NCI-H82 (cell line): ENCODE measurements around the gene CRACR2A.

Experiments
- DNase-seq: peaks from one replicate; lab custom pipeline; 2025; lab: John Stamatoyannopoulos, UW

Gene CRACR2A

DNA sequence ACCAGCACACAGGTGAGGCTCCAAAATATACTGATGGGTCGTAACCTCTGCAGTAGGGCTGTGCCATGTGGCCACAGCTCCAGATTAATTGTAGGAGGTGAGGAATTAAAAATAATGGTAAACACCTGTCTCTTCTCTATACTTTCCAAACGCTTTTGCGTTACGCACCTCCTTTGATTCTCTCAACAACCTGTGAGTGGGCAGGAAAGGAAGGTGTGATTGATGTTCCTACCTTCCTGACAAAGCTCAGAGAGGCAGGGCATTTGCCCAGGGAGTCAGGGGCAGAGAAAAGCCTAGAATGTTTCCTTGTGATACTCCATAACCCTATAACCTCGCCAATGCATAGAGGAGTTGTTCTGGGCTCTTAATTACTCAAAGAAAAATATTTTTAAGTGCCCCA is 137.0 kb downstream of the CRACR2A start:
- no peak for DNase-seq

- peak; percentile 83 for DNase-seq
Observed at GRCh38 chr12:3614806-3615466, 138.0 kb downstream of the CRACR2A start.

- DNase-seq, result no peak
Observed at GRCh38 chr12:3613641-3614395, 139.1 kb downstream of the CRACR2A start.

GRCh38 chr12:3611860-3612703 is 140.8 kb downstream of the CRACR2A start:
- DNase-seq, result no peak

- DNase-seq, result no peak
Observed at GRCh38 chr12:3607821-3608220, 145.1 kb downstream of the CRACR2A start.

GRCh38 chr12:3607039-3607720 is 145.7 kb downstream of the CRACR2A start:
- no peak for DNase-seq

DNA sequence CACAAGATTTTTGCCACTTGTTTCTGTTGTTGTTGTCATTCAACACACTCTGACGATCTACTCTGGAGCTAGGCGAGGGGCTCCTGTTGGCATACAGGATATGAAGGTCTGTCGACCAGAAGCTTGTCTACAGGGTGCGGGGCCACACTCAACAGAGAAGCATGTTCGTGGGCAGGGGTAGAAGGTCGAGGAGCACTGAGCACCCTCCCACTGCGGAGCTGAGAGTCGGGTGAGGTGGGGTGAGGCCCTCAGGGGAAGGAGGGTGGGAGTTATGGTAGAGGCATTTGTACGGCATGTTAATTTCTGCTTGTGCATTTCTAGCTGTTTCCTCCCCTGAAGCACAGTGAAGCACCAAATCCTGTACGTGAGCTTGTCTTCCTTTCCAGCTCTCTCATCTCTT is 146.8 kb downstream of the CRACR2A start:
- DNase-seq, result no peak

- peak; percentile 83 for DNase-seq
Observed at GRCh38 chr12:3605692-3606091, 147.2 kb downstream of the CRACR2A start.

DNA sequence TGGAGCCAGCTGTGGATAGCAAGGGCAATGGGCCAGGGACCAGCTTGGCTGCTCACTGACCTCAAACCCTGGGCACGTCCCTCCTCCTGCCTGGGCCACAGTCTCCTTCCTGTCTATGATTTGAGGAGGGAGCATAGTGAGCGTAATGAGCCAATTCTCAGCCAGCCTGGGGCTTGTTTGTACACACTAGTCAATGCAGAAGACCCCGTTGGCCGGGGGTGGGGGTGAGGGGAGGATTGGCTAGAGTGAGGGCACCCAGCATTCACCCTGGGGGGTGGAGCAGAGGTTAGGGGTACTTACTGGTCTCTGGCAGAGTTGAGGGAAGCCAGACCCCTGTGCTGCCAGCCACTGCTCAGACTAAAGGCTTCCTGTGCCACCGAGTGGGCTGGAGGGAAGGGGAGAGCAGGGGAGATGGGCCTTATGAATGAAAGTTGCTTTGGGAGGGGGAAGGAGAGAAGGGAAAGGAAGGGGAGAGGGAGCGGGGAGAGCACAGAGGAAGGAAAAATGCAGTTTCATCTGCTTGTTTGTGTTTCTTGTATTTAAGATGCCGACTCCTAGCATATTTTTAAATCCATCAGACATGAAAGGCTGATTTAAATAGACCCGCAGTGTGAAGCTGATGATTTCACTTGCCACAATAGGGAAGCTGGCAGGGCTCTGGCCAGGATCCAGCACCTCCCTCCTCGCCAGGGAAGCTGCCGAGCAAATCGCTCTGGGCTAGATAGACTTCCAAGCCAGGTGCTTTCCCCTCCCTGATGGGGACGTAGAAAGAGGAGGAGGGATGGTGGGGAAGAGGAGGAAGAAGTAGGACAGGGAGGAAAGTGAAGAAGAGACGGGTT is 147.9 kb downstream of the CRACR2A start:
- DNase-seq, result peak; percentile 29

DNA sequence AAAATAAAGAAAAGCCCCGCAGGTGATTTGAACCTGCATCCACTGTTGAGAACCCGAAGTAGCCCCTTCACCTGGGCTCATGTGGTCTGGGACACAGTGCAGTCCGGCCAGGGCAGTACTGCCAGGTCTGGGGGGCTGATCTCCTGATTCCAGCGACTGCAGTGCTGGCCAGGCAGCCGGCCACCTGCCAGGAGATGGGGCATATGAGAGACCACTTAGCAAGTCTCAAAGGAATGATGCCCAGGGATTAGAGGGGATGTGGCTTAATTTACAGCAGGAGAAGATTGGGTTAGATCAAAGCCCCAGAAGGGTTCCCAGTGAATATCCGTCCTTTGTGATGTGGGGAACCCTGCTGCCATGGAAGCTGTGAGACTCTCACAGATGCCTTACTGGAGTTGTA is 148.6 kb downstream of the CRACR2A start:
- DNase-seq, result peak; percentile 72

GRCh38 chr12:3603576-3603975 is 149.3 kb downstream of the CRACR2A start:
- no peak for DNase-seq

- peak; percentile 18 for DNase-seq
Observed at GRCh38 chr12:3602488-3602887, 150.4 kb downstream of the CRACR2A start.

DNA sequence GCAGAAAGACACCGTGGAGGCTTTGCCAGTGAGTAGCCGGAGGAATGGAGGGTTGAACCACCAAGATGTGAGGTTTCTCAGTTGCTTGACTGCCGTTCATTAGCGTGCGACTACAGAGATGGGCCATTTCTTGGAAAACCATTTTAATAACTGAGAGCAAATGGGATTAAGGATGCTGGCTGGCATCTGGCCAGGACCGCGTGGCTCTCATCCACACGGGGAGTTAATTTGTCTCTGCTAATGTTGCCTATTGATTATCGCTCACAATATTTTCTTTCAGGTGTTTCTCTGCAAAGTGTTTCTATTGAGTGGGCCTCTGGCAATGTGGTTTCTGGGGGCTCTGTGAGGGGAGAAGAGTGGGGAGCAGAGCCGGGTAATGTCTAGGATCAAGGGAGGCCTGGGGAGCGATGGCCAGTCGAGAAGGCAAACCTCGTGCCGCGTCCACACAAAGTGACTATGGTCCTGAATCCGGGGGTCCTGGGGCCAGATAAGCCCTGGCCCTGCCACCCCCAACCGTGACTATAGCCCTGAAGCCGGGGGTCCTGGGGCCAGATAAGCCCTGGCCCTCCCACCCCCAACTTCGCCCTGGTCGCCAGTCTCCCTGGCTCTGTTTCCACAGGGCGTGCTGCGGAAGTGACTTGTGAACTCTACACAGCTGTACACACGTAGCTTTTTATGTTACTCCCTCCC is 151.3 kb downstream of the CRACR2A start:
- peak; percentile 72 for DNase-seq

GRCh38 chr12:3600951-3601350 is 152.0 kb downstream of the CRACR2A start:
- no peak for DNase-seq

DNA sequence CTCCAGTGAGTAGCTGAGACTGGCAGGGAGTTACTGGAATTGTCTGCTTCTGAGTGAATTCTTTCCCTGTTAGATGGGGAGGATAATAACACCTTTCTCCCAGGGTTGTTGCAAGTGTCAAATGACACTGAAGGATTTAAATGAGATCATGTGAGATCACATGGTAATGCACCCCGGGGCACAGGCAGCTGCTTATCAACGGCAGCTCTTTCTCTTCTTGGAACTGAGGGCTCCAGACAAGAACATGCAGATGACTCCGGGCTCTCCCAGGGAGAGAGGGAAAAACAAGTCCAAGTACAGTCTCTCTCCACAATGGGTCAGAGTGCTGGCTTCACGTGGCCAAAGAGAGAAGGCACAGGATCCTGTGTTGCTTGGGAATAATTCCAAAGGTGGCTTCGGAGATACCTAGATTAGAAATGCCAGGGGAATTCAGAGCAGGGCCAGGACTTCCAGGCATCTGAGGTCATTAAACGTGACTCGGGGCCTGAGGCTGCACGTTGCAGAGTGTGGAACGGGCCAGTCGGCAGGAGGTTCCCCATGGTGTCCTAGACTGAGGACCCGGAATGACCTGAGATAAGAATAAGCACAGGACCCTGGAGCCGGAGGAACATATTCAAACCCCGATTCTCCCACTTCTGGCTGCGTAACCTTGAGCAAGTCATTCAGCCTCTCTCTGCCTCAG is 152.7 kb downstream of the CRACR2A start:
- peak; percentile 57 for DNase-seq

DNA sequence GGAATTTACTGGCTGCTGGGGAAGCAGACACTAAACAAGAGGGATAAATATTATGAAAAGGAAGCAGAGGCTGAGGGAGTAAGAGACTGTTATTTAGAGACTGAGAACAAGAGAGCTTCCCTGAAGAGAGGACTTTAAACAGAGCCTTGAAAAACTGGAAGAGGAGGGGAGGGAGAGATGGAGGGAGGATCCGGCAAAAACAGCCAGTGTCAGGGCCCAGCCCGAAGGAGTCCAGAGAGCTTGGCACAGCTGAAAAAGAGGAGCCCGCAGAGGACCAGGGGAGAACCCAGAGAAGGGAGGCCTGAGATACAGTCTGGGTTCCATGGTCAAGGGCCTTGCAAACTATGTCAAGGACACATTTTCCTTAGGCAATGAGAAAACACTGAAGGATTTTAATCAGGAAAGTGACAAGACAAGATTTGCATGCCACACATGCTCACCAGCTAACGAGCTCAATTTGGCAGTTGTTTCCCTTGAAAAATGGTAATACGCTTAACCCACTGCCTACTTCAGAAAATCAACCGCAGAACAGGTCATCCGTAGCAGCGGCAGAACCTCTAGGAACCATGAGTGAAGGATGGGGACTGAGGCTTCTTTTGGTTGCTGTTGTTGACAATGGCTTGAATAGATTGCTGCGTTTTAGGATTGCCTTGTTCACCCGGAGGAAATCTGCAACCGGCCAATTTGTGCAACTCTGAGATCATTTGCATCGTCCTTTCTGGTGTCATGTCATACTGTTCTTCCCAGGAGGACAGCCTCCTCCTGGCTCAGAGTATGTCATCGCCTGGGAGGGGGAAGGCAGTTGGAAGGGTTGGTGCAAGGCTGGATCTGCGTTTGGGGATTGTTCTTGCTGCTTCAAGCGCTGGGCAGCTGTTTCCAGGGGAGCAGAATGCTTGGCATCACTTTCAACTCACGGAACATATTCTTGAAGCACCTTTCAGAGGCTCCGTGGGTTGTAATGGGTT is 153.7 kb downstream of the CRACR2A start:
- peak; percentile 42 for DNase-seq

DNA sequence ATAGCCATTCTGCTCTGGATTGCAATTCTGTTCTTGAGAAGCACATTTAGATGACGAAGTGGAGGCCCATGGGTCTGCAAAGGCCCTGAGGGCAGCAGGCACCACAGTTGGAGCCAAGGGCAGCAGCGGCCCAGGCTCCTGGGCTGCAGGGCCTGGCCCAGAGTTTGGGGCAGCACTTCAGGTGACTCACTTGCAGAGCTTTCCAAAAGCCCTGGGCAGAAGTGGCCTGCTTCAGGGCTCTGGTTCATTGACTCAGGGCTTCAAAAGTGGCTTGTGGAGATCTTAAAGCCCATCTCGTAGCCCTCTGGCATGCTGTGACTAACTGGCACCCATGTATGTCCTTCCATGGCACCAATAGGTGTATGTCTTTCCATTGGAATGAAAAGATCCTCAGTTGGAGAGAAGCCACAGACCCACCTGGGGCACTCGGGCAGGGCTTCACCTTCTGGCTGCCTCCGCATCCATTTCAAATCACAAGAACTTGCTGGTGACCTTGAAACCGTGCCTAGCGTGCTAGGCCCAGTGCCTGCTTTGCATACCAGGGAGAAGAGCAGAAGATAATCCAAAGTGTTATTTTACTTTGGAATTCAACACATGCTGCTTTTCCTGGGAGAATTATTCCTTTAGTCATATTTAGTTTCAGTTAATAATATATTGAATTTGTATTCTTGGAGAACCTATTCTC is 155.2 kb downstream of the CRACR2A start:
- DNase-seq, result no peak

GRCh38 chr12:3596703-3597415 is 156.1 kb downstream of the CRACR2A start:
- DNase-seq, result no peak
